HG03097 (cell line): ENCODE data around the gene KIF21A.

Source experiments
- ATAC-seq: cut with Tn5 transposase; IDR thresholded peaks from one replicate; pipeline ENCODE4 v1.9.1; 2021; ENCODE audit not compliant: unreplicated experiment, low FRiP score

Gene KIF21A

GRCh38 chr12:39393179-39393578 is 49.7 kb downstream of the KIF21A start:
- no peak for ATAC-seq

- ATAC-seq, result no peak
Observed at GRCh38 chr12:39392154-39392925, 50.6 kb downstream of the KIF21A start.

- ATAC-seq, result no peak
Observed at GRCh38 chr12:39390752-39391151, 52.2 kb downstream of the KIF21A start.

GRCh38 chr12:39389399-39390150 is 53.3 kb downstream of the KIF21A start:
- no peak for ATAC-seq

GRCh38 chr12:39386335-39386734 is 56.6 kb downstream of the KIF21A start:
- ATAC-seq, result no peak

GRCh38 chr12:39383114-39383513 is 59.8 kb downstream of the KIF21A start:
- no peak for ATAC-seq

GRCh38 chr12:39380090-39380489 is 62.8 kb downstream of the KIF21A start:
- ATAC-seq, result no peak

- no peak for ATAC-seq
Observed at GRCh38 chr12:39378341-39378740, 64.6 kb downstream of the KIF21A start.

GRCh38 chr12:39375206-39375808 is 67.6 kb downstream of the KIF21A start:
- no peak for ATAC-seq

- ATAC-seq, result peak; percentile 88
Observed at GRCh38 chr12:39372929-39373328, 70.0 kb downstream of the KIF21A start.

GRCh38 chr12:39372204-39372925 is 70.6 kb downstream of the KIF21A start:
- ATAC-seq, result no peak

- no peak for ATAC-seq
Observed at GRCh38 chr12:39369756-39370155, 73.2 kb downstream of the KIF21A start.

- ATAC-seq, result no peak
Observed at GRCh38 chr12:39368891-39369290, 74.0 kb downstream of the KIF21A start.

- ATAC-seq, result no peak
Observed at GRCh38 chr12:39368096-39368495, 74.8 kb downstream of the KIF21A start.

- ATAC-seq, result no peak
Observed at GRCh38 chr12:39367494-39367893, 75.4 kb downstream of the KIF21A start.

- no peak for ATAC-seq
Observed at GRCh38 chr12:39365364-39366001, 77.4 kb downstream of the KIF21A start.

- no peak for ATAC-seq
Observed at GRCh38 chr12:39364196-39364595, 78.7 kb downstream of the KIF21A start.

GRCh38 chr12:39359645-39360044 is 83.3 kb downstream of the KIF21A start:
- no peak for ATAC-seq

GRCh38 chr12:39357041-39357440 is 85.9 kb downstream of the KIF21A start:
- ATAC-seq, result no peak

GRCh38 chr12:39355841-39356240 is 87.1 kb downstream of the KIF21A start:
- ATAC-seq, result no peak
